HG03432 (cell line): Measurements from ENCODE around the gene MSRB1.
A peak's percentile ranks its signal among the peaks of the same experiment; 100 is the strongest.

Experiments
- ATAC-seq: cut with Tn5 transposase; IDR thresholded peaks from one replicate; pipeline ENCODE4 v1.9.1; 2021; ENCODE audit warnings: mild to moderate bottlenecking, moderate library complexity; ENCODE audit not compliant: unreplicated experiment

The MSRB1 gene

GRCh38 chr16:1979271-1980029 lies 36.5 kb upstream of the MSRB1 start:
- ATAC-seq = no peak

- ATAC-seq = no peak
These were observed 35.6 kb upstream of the MSRB1 start for GRCh38 chr16:1978476-1979120.

- no peak for ATAC-seq
These were observed 34.9 kb upstream of the MSRB1 start for GRCh38 chr16:1977875-1978268.

- ATAC-seq = no peak
These were observed 34.2 kb upstream of the MSRB1 start for GRCh38 chr16:1976951-1977874.

GRCh38 chr16:1976216-1976520 lies 33.2 kb upstream of the MSRB1 start:
- ATAC-seq = no peak

- ATAC-seq = no peak
These were observed 32.6 kb upstream of the MSRB1 start for GRCh38 chr16:1975432-1976215.

GRCh38 chr16:1974157-1975070 lies 31.4 kb upstream of the MSRB1 start:
- ATAC-seq = no peak

- no peak for ATAC-seq
These were observed 30.6 kb upstream of the MSRB1 start for GRCh38 chr16:1973461-1974156.

- ATAC-seq = no peak
These were observed 29.5 kb upstream of the MSRB1 start for GRCh38 chr16:1972490-1972877.

GRCh38 chr16:1971796-1972489 lies 28.9 kb upstream of the MSRB1 start, which contains the start of gene TBL3:
TBL3 (plus strand) TSS chr16:1972053; CDS start chr16:1972165, 112 bp downstream.
- ATAC-seq = peak; percentile 77

GRCh38 chr16:1968146-1968953 lies 25.4 kb upstream of the MSRB1 start:
- no peak for ATAC-seq

GRCh38 chr16:1966460-1966859 lies 23.5 kb upstream of the MSRB1 start, which contains the start of gene RNF151:
RNF151 (plus strand) TSS chr16:1966856; CDS start chr16:1966882, 26 bp downstream.
- no peak for ATAC-seq

GRCh38 chr16:1965396-1966001 lies 22.5 kb upstream of the MSRB1 start:
- no peak for ATAC-seq

GRCh38 chr16:1964506-1965395 lies 21.8 kb upstream of the MSRB1 start, which contains the start of gene RPS2:
RPS2 (minus strand) TSS chr16:1964826; CDS start chr16:1964625, 201 bp downstream.
- peak; percentile 82 for ATAC-seq

GRCh38 chr16:1963806-1964505 lies 21.0 kb upstream of the MSRB1 start:
- ATAC-seq = peak; percentile 8
